SK-N-SH (cell line): ENCODE results near the gene IVNS1ABP. TPM values are rescaled to one million over a fixed set of nuclear protein-coding genes. Genes with fewer than 3 reads are reported as not detected.
A peak's percentile ranks its signal among the peaks of the same experiment; 100 is the strongest.

Experiments used
- CTCF ChIA-PET: fragments of 300-600, 350-600 bp; formaldehyde crosslinking; extraction: SDS; loops from one replicate; lab custom pipeline; 2021; lab: Yijun Ruan, JAX
- POLR2A ChIA-PET: fragments of 350-600 bp; sonication (Branson Sonifier 250); formaldehyde crosslinking; extraction: SDS; loops from one replicate; lab custom pipeline; 2020; ENCODE audit warnings: antibody characterized with exemption, inconsistent platforms; lab: Yijun Ruan, JAX
- DNase-seq: peaks from one replicate; pipeline ENCODE4 v3.0.0; 2012
- H2AFZ ChIP-seq: fragments of 200-600 bp; sonication (generic); 2 replicates; pipeline ENCODE4 v1.8.1; 2016; ENCODE audit warnings: antibody characterized with exemption, mild to moderate bottlenecking, low read depth
- H3F3A ChIP-seq: fragments of 200-600 bp; sonication (generic); replicated peaks from 2 replicates; pipeline ENCODE3; 2016; ENCODE audit warnings: antibody characterized with exemption, mild to moderate bottlenecking; ENCODE audit not compliant: insufficient read depth
- H3K27ac ChIP-seq, 2 experiments: fragments of 200-500 bp in 1 of 2; fragments of 200-600 bp in 1 of 2; sonication (Bioruptor generic) in 1 of 2; sonication (generic), shearing (Covaris generic) in 1 of 2; 2 replicates each; pipeline versions ENCODE4 v1.5.1 to v1.6.1; 2014 to 2016; ENCODE audit warnings: low read depth in 2 of 2, inconsistent platforms in 1 of 2, low read length in 1 of 2, mild to moderate bottlenecking in 1 of 2, mixed read lengths in 1 of 2
- H3K27me3 ChIP-seq: fragments of 200-600 bp; sonication (generic), shearing (Covaris generic); 2 replicates; pipeline ENCODE4 v1.6.1; 2016; ENCODE audit warnings: mixed run types; ENCODE audit not compliant: insufficient read depth
- H3K36me3 ChIP-seq, 2 experiments: fragments of 200-500 bp in 1 of 2; fragments of 200-600 bp in 1 of 2; sonication (Bioruptor generic) in 1 of 2; sonication (generic) in 1 of 2; replicated peaks in 1 of 2; 2 replicates each; pipeline versions ENCODE3 to v1.5.1; 2014 to 2016; ENCODE audit warnings: low read length in 1 of 2, mild to moderate bottlenecking in 1 of 2; ENCODE audit not compliant: insufficient read depth in 2 of 2, control insufficient read depth in 1 of 2
- H3K4me1 ChIP-seq, 2 experiments: fragments of 200-500 bp in 1 of 2; fragments of 200-600 bp in 1 of 2; sonication (Bioruptor generic) in 1 of 2; sonication (generic), shearing (Covaris generic) in 1 of 2; 2 replicates each; pipeline versions ENCODE4 v1.5.1 to v1.6.1; 2014 to 2016; ENCODE audit warnings: low read depth in 1 of 2, low read length in 1 of 2, mixed run types in 1 of 2; ENCODE audit not compliant: insufficient read depth in 2 of 2, control insufficient read depth in 1 of 2
- H3K4me2 ChIP-seq: fragments of 200-600 bp; sonication (generic), shearing (Covaris generic); 2 replicates; pipeline ENCODE4 v1.6.1; 2017; ENCODE audit warnings: mixed run types
- H3K4me3 ChIP-seq, 2 experiments: fragments of 200-500 bp in 1 of 2; fragments of 200-600 bp in 1 of 2; sonication (Bioruptor generic) in 1 of 2; sonication (generic), shearing (Covaris generic) in 1 of 2; 2 replicates each; pipeline versions ENCODE4 v1.5.1 to v1.8.1; 2014 to 2016; ENCODE audit warnings: low read depth in 2 of 2, inconsistent platforms in 1 of 2, low read length in 1 of 2, mild to moderate bottlenecking in 1 of 2, mixed read lengths in 1 of 2, moderate library complexity in 1 of 2
- H3K79me2 ChIP-seq: fragments of 200-600 bp; sonication (generic); 2 replicates; pipeline ENCODE4 v1.8.1; 2017; ENCODE audit warnings: mild to moderate bottlenecking; ENCODE audit not compliant: insufficient read depth
- H3K9ac ChIP-seq: fragments of 200-600 bp; sonication (generic); 2 replicates; pipeline ENCODE4 v1.6.1; 2017; ENCODE audit warnings: mixed run types
- H3K9me2 ChIP-seq: fragments of 200-600 bp; sonication (generic); 2 replicates; pipeline ENCODE4 v1.6.1; 2017; ENCODE audit warnings: mixed run types
- H3K9me3 ChIP-seq: fragments of 200-600 bp; sonication (generic); 2 replicates; pipeline ENCODE4 v1.6.1; 2017; ENCODE audit warnings: mixed run types, mild to moderate bottlenecking, moderate library complexity
- H4K20me1 ChIP-seq: fragments of 200-600 bp; sonication (generic); 2 replicates; pipeline ENCODE4 v1.6.1; 2017; ENCODE audit warnings: mild to moderate bottlenecking, mixed run types; ENCODE audit not compliant: insufficient read depth
- CHD2 ChIP-seq: fragments of 150-350 bp; IDR thresholded peaks from 2 replicates; pipeline ENCODE4 v1.6.1; 2018; ENCODE audit warnings: low read length; ENCODE audit not compliant: partially characterized antibody
- ELF1 ChIP-seq: IDR thresholded peaks from 2 replicates; pipeline ENCODE4 v1.4.0; 2012
- EP300 ChIP-seq, 2 experiments: IDR thresholded peaks; 2 replicates each; pipeline versions ENCODE4 v1.4.0 to v1.6.1; 2012; ENCODE audit warnings: borderline replicate concordance in 1 of 2, low read depth in 1 of 2, low read length in 1 of 2
- GABPA ChIP-seq: IDR thresholded peaks from 2 replicates; pipeline ENCODE4 v1.4.0; 2012; ENCODE audit warnings: low read depth, mild to moderate bottlenecking
- GATA2 ChIP-seq: sonication (generic); formaldehyde crosslinking; IDR thresholded peaks from 2 replicates; pipeline ENCODE4 v1.5.0; 2020; ENCODE audit warnings: mild to moderate bottlenecking, missing genetic modification reagents
- IRF3 ChIP-seq: fragments of 150-350 bp; IDR thresholded peaks from 2 replicates; pipeline ENCODE4 v1.6.1; 2016; ENCODE audit warnings: mild to moderate bottlenecking, low read depth, low read length
- JUND ChIP-seq: IDR thresholded peaks from 2 replicates; pipeline ENCODE4 v1.4.0; 2012
- MEF2A ChIP-seq: IDR thresholded peaks from 2 replicates; pipeline ENCODE4 v1.4.0; 2012; ENCODE audit warnings: low read depth, borderline replicate concordance
- NFIC ChIP-seq: IDR thresholded peaks from 2 replicates; pipeline ENCODE4 v1.4.0; 2012; ENCODE audit warnings: borderline replicate concordance
- POLR2AphosphoS5 ChIP-seq: IDR thresholded peaks from 2 replicates; pipeline ENCODE4 v1.6.1; 2012; ENCODE audit warnings: low read depth, low read length
- RAD21 ChIP-seq: IDR thresholded peaks from 2 replicates; pipeline ENCODE4 v1.6.1; 2012; ENCODE audit warnings: mild to moderate bottlenecking, low read length
- RFX5 ChIP-seq: IDR thresholded peaks from 2 replicates; pipeline ENCODE4 v1.6.1; 2012; ENCODE audit warnings: mild to moderate bottlenecking, improper control_type of control experiment, low read length
- SIN3A ChIP-seq: IDR thresholded peaks from 2 replicates; pipeline ENCODE4 v1.6.1; 2012; ENCODE audit warnings: low read depth, mild to moderate bottlenecking, low read length, moderate library complexity, borderline replicate concordance
- SMC3 ChIP-seq: IDR thresholded peaks from 2 replicates; pipeline ENCODE4 v1.6.1; 2012; ENCODE audit warnings: low read depth, low read length, improper control_type of control experiment
- TEAD4 ChIP-seq: IDR thresholded peaks from 2 replicates; pipeline ENCODE4 v1.4.0; 2012; ENCODE audit warnings: mild to moderate bottlenecking, borderline replicate concordance; ENCODE audit not compliant: insufficient read depth
- YY1 ChIP-seq: IDR thresholded peaks from 2 replicates; pipeline ENCODE4 v1.4.0; 2012; ENCODE audit warnings: low read depth, mild to moderate bottlenecking
- ZBTB33 ChIP-seq: IDR thresholded peaks from 2 replicates; pipeline ENCODE4 v1.4.0; 2012; ENCODE audit warnings: low read depth, borderline replicate concordance
- WGBS: methylation state at CpG from one replicate; pipeline ENCODE4 v1.1.6; 2017; ENCODE audit warnings: low lambda C conversion rate; 5-methylcytosine and 5-hydroxymethylcytosine counted together
- polyA plus RNA-seq, 3 experiments: library from polyadenylated mRNA; depleted of rRNA; stranded (reverse); fragments of >200 nt; gene quantifications; 2 replicates each; pipeline ENCODE4 v1.2.3, GENCODE V29; 2012
- TF ChIP-seq, protein P1 (sequence below): fragments of 150-350 bp; IDR thresholded peaks from 2 replicates; pipeline ENCODE4 v1.6.1; 2017; ENCODE audit warnings: antibody characterized with exemption, low read length, low read depth, borderline replicate concordance
- TF ChIP-seq, protein P2 (sequence below): IDR thresholded peaks from 2 replicates; pipeline ENCODE4; 2012

The IVNS1ABP gene
- polyA plus RNA-seq, 1 of the 3 experiments (the other 2 are of a cell fraction) = 24.5 TPM

- H3K4me3 ChIP-seq = no peak overlapping the region
- no peaks in the 10 kb centered on the region for H4K20me1 ChIP-seq
- H2AFZ ChIP-seq = no peak overlapping the region
- no peaks in the 10 kb centered on the region for H3K9me2 ChIP-seq
- WGBS = 40% methylated on average over 4 of the region's 4 CpGs
- H3K4me1 ChIP-seq = no peaks in the 10 kb centered on the region; a peak in 1 of 4 replicates
- no peaks in the 10 kb centered on the region for H3K79me2 ChIP-seq
- no peak overlapping the region for H3K9ac ChIP-seq
- no peaks in the 10 kb centered on the region for H3F3A ChIP-seq
- no peak overlapping the region for H3K4me2 ChIP-seq
- no peaks in the 10 kb centered on the region for H3K9me3 ChIP-seq
- H3K27ac ChIP-seq = no peak overlapping the region
- H3K27me3 ChIP-seq = no peaks in the 10 kb centered on the region
- TF ChIP-seq NFIC (no peak), ZBTB33 (no peak), ELF1 (no peak), YY1 (no peak), POLR2AphosphoS5 (no peak), GATA2 (CRISPR knock-in tag) (peak; percentile 74)
- DNase-seq = peak; percentile 46
- no peaks in the 10 kb centered on the region for H3K36me3 ChIP-seq
- ChIA-PET CTCF (no interaction called here), POLR2A (no interaction called here)
Measured at GRCh38 chr1:185325413-185325812, 8.4 kb upstream of the IVNS1ABP start.

- no peak overlapping the region for H3K4me2 ChIP-seq
- H3K9me3 ChIP-seq = no peaks in the 10 kb centered on the region
- DNase-seq = no peak
- H3K4me3 ChIP-seq = no peak overlapping the region
- TF ChIP-seq, protein P1, sequence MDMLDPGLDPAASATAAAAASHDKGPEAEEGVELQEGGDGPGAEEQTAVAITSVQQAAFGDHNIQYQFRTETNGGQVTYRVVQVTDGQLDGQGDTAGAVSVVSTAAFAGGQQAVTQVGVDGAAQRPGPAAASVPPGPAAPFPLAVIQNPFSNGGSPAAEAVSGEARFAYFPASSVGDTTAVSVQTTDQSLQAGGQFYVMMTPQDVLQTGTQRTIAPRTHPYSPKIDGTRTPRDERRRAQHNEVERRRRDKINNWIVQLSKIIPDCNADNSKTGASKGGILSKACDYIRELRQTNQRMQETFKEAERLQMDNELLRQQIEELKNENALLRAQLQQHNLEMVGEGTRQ = no peak
- no peak for TF ChIP-seq SIN3A
- TF ChIP-seq POLR2AphosphoS5 = no peak
- no peak for TF ChIP-seq MEF2A
- TF ChIP-seq, protein P2, sequence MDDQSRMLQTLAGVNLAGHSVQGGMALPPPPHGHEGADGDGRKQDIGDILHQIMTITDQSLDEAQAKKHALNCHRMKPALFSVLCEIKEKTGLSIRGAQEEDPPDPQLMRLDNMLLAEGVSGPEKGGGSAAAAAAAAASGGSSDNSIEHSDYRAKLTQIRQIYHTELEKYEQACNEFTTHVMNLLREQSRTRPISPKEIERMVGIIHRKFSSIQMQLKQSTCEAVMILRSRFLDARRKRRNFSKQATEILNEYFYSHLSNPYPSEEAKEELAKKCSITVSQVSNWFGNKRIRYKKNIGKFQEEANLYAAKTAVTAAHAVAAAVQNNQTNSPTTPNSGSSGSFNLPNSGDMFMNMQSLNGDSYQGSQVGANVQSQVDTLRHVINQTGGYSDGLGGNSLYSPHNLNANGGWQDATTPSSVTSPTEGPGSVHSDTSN = no peak
- TF ChIP-seq EP300 (IDR thresholded peaks at IDR 0.05; ENCODE audit: borderline replicate concordance in 1 of 2, low read depth in 1 of 2, low read length in 1 of 2) = no peak
- no peak for TF ChIP-seq CHD2
- no peak for TF ChIP-seq SMC3
- TF ChIP-seq RFX5 = no peak
- no peak for TF ChIP-seq IRF3
- no peak for TF ChIP-seq RAD21
- no peak for TF ChIP-seq NFIC
- no peak for TF ChIP-seq TEAD4
- no peak for TF ChIP-seq GABPA
- no peak for TF ChIP-seq JUND
- H3K4me1 ChIP-seq = no peaks in the 10 kb centered on the region; a peak in 1 of 4 replicates
- H3K27ac ChIP-seq = no peak overlapping the region
- WGBS = 87% methylated on average over 3 of the region's 3 CpGs
- ChIA-PET CTCF (no interaction called here), POLR2A (no interaction called here)
- H3K79me2 ChIP-seq = no peaks in the 10 kb centered on the region
- no peaks in the 10 kb centered on the region for H4K20me1 ChIP-seq
- H3F3A ChIP-seq = no peaks in the 10 kb centered on the region
- H3K27me3 ChIP-seq = no peaks in the 10 kb centered on the region
- H2AFZ ChIP-seq = no peak overlapping the region
- H3K9ac ChIP-seq = no peak overlapping the region
- no peaks in the 10 kb centered on the region for H3K36me3 ChIP-seq
- no peaks in the 10 kb centered on the region for H3K9me2 ChIP-seq
Measured at GRCh38 chr1:185324118-185324517, 7.1 kb upstream of the IVNS1ABP start.
